K562 (cell line): ENCODE data around the gene SCN2B. TPM values are rescaled to one million over a fixed set of nuclear protein-coding genes. Genes with fewer than 3 reads are reported as not detected.

Source experiments
- ATAC-seq: fragments of 200-7000 bp; cut with Tn5 transposase; 3 replicates; pipeline ENCODE4 v1.9.1; 2020; ENCODE audit warnings: moderate library complexity
- BruUV-seq: library from RNA; stranded (reverse); fragments of 400-500 nt; replicated peaks from 2 replicates; lab custom pipeline; 2021; lab: Mats Ljungman, UMichigan
- CTCF ChIA-PET: fragments of 300-600 bp; formaldehyde crosslinking; extraction: SDS; loops from one replicate; lab custom pipeline; 2021; ENCODE audit warnings: low intra/inter-chr PET ratio; lab: Yijun Ruan, JAX
- POLR2A ChIA-PET: fragments of 300-600, 350-650 bp; sonication (Branson Sonifier 250); formaldehyde crosslinking; extraction: SDS; loops from one replicate; lab custom pipeline; 2021; ENCODE audit warnings: antibody characterized with exemption, inconsistent platforms; lab: Yijun Ruan, JAX
- DNase-seq, 4 experiments: peaks; one replicate each; pipeline versions ENCODE4 v3.0.0 to v3.0.0-alpha.2; 2011 to 2018; ENCODE audit warnings: low spot score in 3 of 4, mixed read lengths in 3 of 4; ENCODE audit errors: extremely low read depth in 1 of 4
- FAIRE-seq: peaks from 2 replicates; lab custom pipeline; 2011; peaks lifted over from hg19 to GRCh38; lab: Jason Lieb, UNC
- H2AFZ ChIP-seq: 2 replicates; pipeline ENCODE4 v1.6.0; 2011; ENCODE audit warnings: low read depth, low read length, control low read depth, inconsistent platforms
- H3K27ac ChIP-seq: fragments of 200-600 bp; 3 replicates; pipeline ENCODE4 v1.8.0; 2011; ENCODE audit warnings: low read depth, mild to moderate bottlenecking, control low read depth, inconsistent platforms, low read length, moderate library complexity, mixed read lengths; ENCODE audit errors: extremely low read depth
- H3K27me3 ChIP-seq, 2 experiments: fragments of 300-600 bp in 1 of 2; 2 replicates in 1 of 2; 3 replicates in 1 of 2; pipeline versions ENCODE4 v1.6.0 to v1.8.0; 2011; ENCODE audit warnings: inconsistent platforms in 2 of 2, low read length in 2 of 2, mild to moderate bottlenecking in 1 of 2, mixed read lengths in 1 of 2, moderate library complexity in 1 of 2; ENCODE audit not compliant: control insufficient read depth in 2 of 2, insufficient read depth in 2 of 2
- H3K36me3 ChIP-seq: fragments of 300-600 bp; 3 replicates; pipeline ENCODE4 v1.8.0; 2011; ENCODE audit warnings: mild to moderate bottlenecking, low read length, inconsistent platforms; ENCODE audit not compliant: control insufficient read depth, insufficient read depth
- H3K4me1 ChIP-seq, 2 experiments: fragments of 200-600 bp in 1 of 2; replicated peaks in 1 of 2; 2 replicates in 1 of 2; 3 replicates in 1 of 2; pipeline versions ENCODE4 v1.5.1 to v1.8.0; 2011; ENCODE audit warnings: inconsistent platforms in 2 of 2, low read length in 2 of 2, mild to moderate bottlenecking in 1 of 2, mixed read lengths in 1 of 2, moderate library complexity in 1 of 2; ENCODE audit not compliant: control insufficient read depth in 2 of 2, insufficient read depth in 2 of 2
- H3K4me2 ChIP-seq: 2 replicates; pipeline ENCODE4 v1.6.1; 2011; ENCODE audit warnings: low read length, control low read depth, inconsistent platforms, mixed read lengths; ENCODE audit not compliant: insufficient read depth
- H3K4me3 ChIP-seq: fragments of 200-600 bp; sonication (generic), shearing (Covaris generic); 2 replicates; pipeline ENCODE4 v1.5.1; 2016; ENCODE audit warnings: control low read depth, inconsistent platforms
- H3K79me2 ChIP-seq: fragments of 200-600 bp; 3 replicates; pipeline ENCODE4 v1.8.0; 2011; ENCODE audit warnings: low read length, inconsistent platforms; ENCODE audit not compliant: control insufficient read depth, insufficient read depth
- H3K9ac ChIP-seq, 2 experiments: 2 replicates each; pipeline versions ENCODE4 v1.6.0 to v1.6.1; 2011; ENCODE audit warnings: low read depth in 2 of 2, low read length in 2 of 2, control low read depth in 1 of 2, inconsistent platforms in 1 of 2, mild to moderate bottlenecking in 1 of 2, mixed read lengths in 1 of 2; ENCODE audit not compliant: insufficient read depth in 1 of 2
- H3K9me1 ChIP-seq: one replicate; pipeline ENCODE4 v1.6.0; 2011; ENCODE audit warnings: inconsistent platforms, mild to moderate bottlenecking, low read length, moderate library complexity; ENCODE audit not compliant: control insufficient read depth, insufficient read depth
- H3K9me3 ChIP-seq: replicated peaks from 2 replicates; pipeline ENCODE4 v1.5.1; 2011; ENCODE audit warnings: low read depth, low read length, inconsistent platforms; ENCODE audit not compliant: control insufficient read depth, insufficient read depth
- H4K20me1 ChIP-seq: replicated peaks from 2 replicates; pipeline ENCODE4 v1.6.1; 2011; ENCODE audit warnings: low read length, inconsistent platforms, mixed read lengths; ENCODE audit not compliant: control insufficient read depth, insufficient read depth
- SNIP1 ChIP-seq: fragments of 450-650 bp; IDR thresholded peaks from 2 replicates; pipeline ENCODE4 v1.7.1; 2017; ENCODE audit warnings: low read depth, mild to moderate bottlenecking
- WGBS: fragments of 100-300 bp; shearing (Covaris generic); methylation state at CpG from one replicate; pipeline ENCODE4 v1.1.6; 2016; ENCODE audit warnings: low coverage, mixed read lengths; ENCODE audit not compliant: insufficient coverage; ENCODE audit errors: missing lambda C conversion rate; 5-methylcytosine and 5-hydroxymethylcytosine counted together
- in situ Hi-C: fragments of 300-500 bp; cut with MboI; formaldehyde crosslinking; loops from 4 replicates; pipeline ENCODE4 v1.15.0; 2018; ENCODE audit warnings: inconsistent platforms, mixed read lengths
- intact Hi-C: fragments of 100-400 bp; cut with micrococcal nuclease; formaldehyde crosslinking; loops from 2 replicates; pipeline ENCODE4 v1.14.2; 2022
- polyA plus RNA-seq, 8 experiments: library from polyadenylated mRNA; depleted of rRNA in 4 of 8; stranded (reverse) in 5 of 8; unstranded in 3 of 8; fragments of >200 nt; fragmentation: Nextera tagmentation in 2 of 8; fragmentation: Illumina TruSeq in 1 of 8; extraction: Ambion mirVana in 2 of 8; extraction: Trizol in 1 of 8; gene quantifications; 2 replicates each; pipeline versions ENCODE4 v1.2.1 to v1.2.3, GENCODE V29; 2011 to 2014; ENCODE audit warnings: inconsistent platforms in 1 of 8, missing spikeins in 1 of 8
- total RNA-seq, 7 experiments: library from RNA; depleted of rRNA in 6 of 7; stranded (reverse); fragments of >200 nt in 6 of 7; fragmentation: Illumina TruSeq in 2 of 7; extraction: Trizol in 2 of 7; gene quantifications; 2 replicates each; pipeline versions ENCODE4 v1.2.1 to v1.2.3, GENCODE V29; 2011 to 2021; ENCODE audit warnings: low replicate concordance in 1 of 7
- TF ChIP-seq, protein P1 (sequence below): fragments of 450-650 bp; IDR thresholded peaks from 2 replicates; pipeline ENCODE4 v1.7.1; 2018; ENCODE audit warnings: mild to moderate bottlenecking, low read depth; ENCODE audit not compliant: partially characterized antibody

The SCN2B gene
- total and polyA plus RNA-seq, 9 of the 15 experiments (the other 6 are each of a cell fraction or from before 2014, with no cell fraction given) = not detected

GRCh38 chr11:118199135-118199534 lies 22.7 kb upstream of the SCN2B start:
- CTCF ChIA-PET = interaction anchor here (0.6 to 2.9 kb wide), 4 partner anchors 18 to 289 kb away, joined by 3 to 39 read pairs (median 10); no protein-coding TSS in a partner anchor
- H3K27me3 ChIP-seq = peaks cover 0 to 31% of the 10 kb centered on the region in 2 experiments; a peak in 3 of 5 replicates
- no peak for ATAC-seq
- no peaks in the 10 kb centered on the region for H3K9me3 ChIP-seq
- no peak overlapping the region for H3K27ac ChIP-seq
- BruUV-seq = no TSS peak
- no peaks in the 10 kb centered on the region for H3K36me3 ChIP-seq
- H3K79me2 ChIP-seq = no peaks in the 10 kb centered on the region
- no peaks in the 10 kb centered on the region for H4K20me1 ChIP-seq
- intact Hi-C loops = loop anchor here (2.0 kb wide), 2 partner anchors 92 to 154 kb away; no protein-coding TSS in a partner anchor
- H3K4me2 ChIP-seq = no peak overlapping the region
- H3K4me1 ChIP-seq = 0 out of 5 replicates have a peak, but pooled peaks cover 0 to 3% of the 10 kb centered on the region in 2 experiments
- TF ChIP-seq SNIP1 = no peak
- TF ChIP-seq, protein P1, sequence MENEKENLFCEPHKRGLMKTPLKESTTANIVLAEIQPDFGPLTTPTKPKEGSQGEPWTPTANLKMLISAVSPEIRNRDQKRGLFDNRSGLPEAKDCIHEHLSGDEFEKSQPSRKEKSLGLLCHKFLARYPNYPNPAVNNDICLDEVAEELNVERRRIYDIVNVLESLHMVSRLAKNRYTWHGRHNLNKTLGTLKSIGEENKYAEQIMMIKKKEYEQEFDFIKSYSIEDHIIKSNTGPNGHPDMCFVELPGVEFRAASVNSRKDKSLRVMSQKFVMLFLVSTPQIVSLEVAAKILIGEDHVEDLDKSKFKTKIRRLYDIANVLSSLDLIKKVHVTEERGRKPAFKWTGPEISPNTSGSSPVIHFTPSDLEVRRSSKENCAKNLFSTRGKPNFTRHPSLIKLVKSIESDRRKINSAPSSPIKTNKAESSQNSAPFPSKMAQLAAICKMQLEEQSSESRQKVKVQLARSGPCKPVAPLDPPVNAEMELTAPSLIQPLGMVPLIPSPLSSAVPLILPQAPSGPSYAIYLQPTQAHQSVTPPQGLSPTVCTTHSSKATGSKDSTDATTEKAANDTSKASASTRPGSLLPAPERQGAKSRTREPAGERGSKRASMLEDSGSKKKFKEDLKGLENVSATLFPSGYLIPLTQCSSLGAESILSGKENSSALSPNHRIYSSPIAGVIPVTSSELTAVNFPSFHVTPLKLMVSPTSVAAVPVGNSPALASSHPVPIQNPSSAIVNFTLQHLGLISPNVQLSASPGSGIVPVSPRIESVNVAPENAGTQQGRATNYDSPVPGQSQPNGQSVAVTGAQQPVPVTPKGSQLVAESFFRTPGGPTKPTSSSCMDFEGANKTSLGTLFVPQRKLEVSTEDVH = peak; percentile 44
- 26% methylated on average over 6 of the region's 6 CpGs for WGBS
- no peak for FAIRE-seq
- no peak for DNase-seq
- no peak overlapping the region for H2AFZ ChIP-seq
- no peaks in the 10 kb centered on the region for H3K9me1 ChIP-seq
- in situ Hi-C loops = loop anchor here (5.0 kb wide), 2 partner anchors 98 to 293 kb away; no protein-coding TSS in a partner anchor
- H3K4me3 ChIP-seq = no peak overlapping the region
- POLR2A ChIA-PET = interaction anchor here (0.6 kb wide), 1 partner anchor 30 kb away, joined by 5 read pairs; no protein-coding TSS in a partner anchor
- H3K9ac ChIP-seq = no peak overlapping the region
